IPS-15b (cell line): Measurements from ENCODE around the gene AADACL2.

Experiments used
- H3K27me3 ChIP-seq: one replicate; pipeline ENCODE4 v1.6.1; 2013; ENCODE audit warnings: low read length; ENCODE audit not compliant: control insufficient read depth, insufficient read depth
- H3K36me3 ChIP-seq: one replicate; pipeline ENCODE4 v1.6.1; 2013; ENCODE audit warnings: low read length; ENCODE audit not compliant: control insufficient read depth, insufficient read depth
- H3K4me1 ChIP-seq: one replicate; pipeline ENCODE4 v1.6.1; 2013; ENCODE audit warnings: mild to moderate bottlenecking, low read length; ENCODE audit not compliant: control insufficient read depth, insufficient read depth
- H3K4me3 ChIP-seq: one replicate; pipeline ENCODE4 v1.5.1; 2013; ENCODE audit warnings: low read depth, low read length
- H3K9ac ChIP-seq: one replicate; pipeline ENCODE4 v1.6.1; 2013; ENCODE audit warnings: low read depth, mild to moderate bottlenecking, low read length
- H3K9me3 ChIP-seq: one replicate; pipeline ENCODE4 v1.6.1; 2013; ENCODE audit warnings: mild to moderate bottlenecking, low read length; ENCODE audit not compliant: control insufficient read depth, insufficient read depth

The AADACL2 gene

GRCh38 chr3:151766454-151766853 lies 32.7 kb downstream of the AADACL2 start:
- H3K9me3 ChIP-seq, result no peaks in the 10 kb centered on the region
- H3K9ac ChIP-seq, result no peak overlapping the region
- no peaks in the 10 kb centered on the region for H3K36me3 ChIP-seq
- H3K4me1 ChIP-seq, result no peaks in the 10 kb centered on the region
- H3K27me3 ChIP-seq, result no peaks in the 10 kb centered on the region
- no peak overlapping the region for H3K4me3 ChIP-seq

GRCh38 chr3:151768393-151768930 lies 34.7 kb downstream of the AADACL2 start:
- no peak overlapping the region for H3K4me3 ChIP-seq
- no peaks in the 10 kb centered on the region for H3K9me3 ChIP-seq
- no peaks in the 10 kb centered on the region for H3K27me3 ChIP-seq
- no peak overlapping the region for H3K9ac ChIP-seq
- H3K4me1 ChIP-seq, result no peaks in the 10 kb centered on the region
- no peaks in the 10 kb centered on the region for H3K36me3 ChIP-seq

GRCh38 chr3:151769175-151769574 lies 35.4 kb downstream of the AADACL2 start:
- Histone ChIP-seq H3K27me3 (no peaks in the 10 kb centered on the region), H3K36me3 (no peaks in the 10 kb centered on the region), H3K9ac (no peak overlapping the region), H3K4me1 (no peaks in the 10 kb centered on the region), H3K9me3 (no peaks in the 10 kb centered on the region), H3K4me3 (no peak overlapping the region)

- Histone ChIP-seq H3K4me3 (no peak overlapping the region), H3K36me3 (no peaks in the 10 kb centered on the region), H3K27me3 (no peaks in the 10 kb centered on the region), H3K4me1 (no peaks in the 10 kb centered on the region), H3K9ac (no peak overlapping the region), H3K9me3 (no peaks in the 10 kb centered on the region)
Measured at GRCh38 chr3:151770956-151771355, 37.2 kb downstream of the AADACL2 start.

- Histone ChIP-seq H3K9ac (no peak overlapping the region), H3K36me3 (no peaks in the 10 kb centered on the region), H3K4me3 (no peak overlapping the region), H3K4me1 (no peaks in the 10 kb centered on the region), H3K9me3 (no peaks in the 10 kb centered on the region), H3K27me3 (no peaks in the 10 kb centered on the region)
Measured at GRCh38 chr3:151772825-151773480, 39.2 kb downstream of the AADACL2 start.

GRCh38 chr3:151774235-151774634 lies 40.5 kb downstream of the AADACL2 start:
- no peaks in the 10 kb centered on the region for H3K27me3 ChIP-seq
- H3K9me3 ChIP-seq, result no peaks in the 10 kb centered on the region
- no peak overlapping the region for H3K4me3 ChIP-seq
- no peak overlapping the region for H3K9ac ChIP-seq
- no peaks in the 10 kb centered on the region for H3K36me3 ChIP-seq
- H3K4me1 ChIP-seq, result no peaks in the 10 kb centered on the region

- no peak overlapping the region for H3K4me3 ChIP-seq
- no peaks in the 10 kb centered on the region for H3K27me3 ChIP-seq
- no peak overlapping the region for H3K9ac ChIP-seq
- H3K36me3 ChIP-seq, result no peaks in the 10 kb centered on the region
- H3K9me3 ChIP-seq, result no peaks in the 10 kb centered on the region
- no peaks in the 10 kb centered on the region for H3K4me1 ChIP-seq
Measured at GRCh38 chr3:151774910-151775309, 41.2 kb downstream of the AADACL2 start.

- Histone ChIP-seq H3K36me3 (no peaks in the 10 kb centered on the region), H3K4me1 (no peaks in the 10 kb centered on the region), H3K9me3 (no peaks in the 10 kb centered on the region), H3K9ac (no peak overlapping the region), H3K4me3 (no peak overlapping the region), H3K27me3 (no peaks in the 10 kb centered on the region)
Measured at GRCh38 chr3:151775314-151776258, 41.9 kb downstream of the AADACL2 start.

- H3K4me1 ChIP-seq, result no peaks in the 10 kb centered on the region
- no peaks in the 10 kb centered on the region for H3K9me3 ChIP-seq
- H3K36me3 ChIP-seq, result no peaks in the 10 kb centered on the region
Measured at GRCh38 chr3:151776259-151776740, 42.6 kb downstream of the AADACL2 start.

GRCh38 chr3:151777880-151778279 lies 44.2 kb downstream of the AADACL2 start:
- no peaks in the 10 kb centered on the region for H3K27me3 ChIP-seq
- H3K36me3 ChIP-seq, result no peaks in the 10 kb centered on the region
- no peaks in the 10 kb centered on the region for H3K4me1 ChIP-seq
- H3K4me3 ChIP-seq, result no peak overlapping the region
- H3K9ac ChIP-seq, result no peak overlapping the region
- H3K9me3 ChIP-seq, result no peaks in the 10 kb centered on the region

More at GRCh38 chr3:151776259-151776740, 42.6 kb downstream of the AADACL2 start:
- no peak overlapping the region for H3K9ac ChIP-seq
- H3K27me3 ChIP-seq, result no peaks in the 10 kb centered on the region
- no peak overlapping the region for H3K4me3 ChIP-seq

- Histone ChIP-seq H3K9me3 (no peaks in the 10 kb centered on the region), H3K4me3 (no peak overlapping the region), H3K4me1 (no peaks in the 10 kb centered on the region), H3K36me3 (no peaks in the 10 kb centered on the region), H3K27me3 (no peaks in the 10 kb centered on the region), H3K9ac (no peak overlapping the region)
Measured at GRCh38 chr3:151787626-151788025, 53.9 kb downstream of the AADACL2 start.
